Suppressor macrophage treated with lipopolysaccharide for 1 hour (primary cell): ENCODE measurements around the gene FAM171A2.
"Not testable (repeated sequence)": the region's sequence is repeated elsewhere in the genome, so short reads cannot be mapped to it uniquely, and the experiment has no call there.

ENCODE experiments used
- DNase-seq, 3 donors: peaks; one replicate each; pipeline ENCODE4 v3.0.0-alpha.2; 2020 to 2022

Gene FAM171A2

DNA sequence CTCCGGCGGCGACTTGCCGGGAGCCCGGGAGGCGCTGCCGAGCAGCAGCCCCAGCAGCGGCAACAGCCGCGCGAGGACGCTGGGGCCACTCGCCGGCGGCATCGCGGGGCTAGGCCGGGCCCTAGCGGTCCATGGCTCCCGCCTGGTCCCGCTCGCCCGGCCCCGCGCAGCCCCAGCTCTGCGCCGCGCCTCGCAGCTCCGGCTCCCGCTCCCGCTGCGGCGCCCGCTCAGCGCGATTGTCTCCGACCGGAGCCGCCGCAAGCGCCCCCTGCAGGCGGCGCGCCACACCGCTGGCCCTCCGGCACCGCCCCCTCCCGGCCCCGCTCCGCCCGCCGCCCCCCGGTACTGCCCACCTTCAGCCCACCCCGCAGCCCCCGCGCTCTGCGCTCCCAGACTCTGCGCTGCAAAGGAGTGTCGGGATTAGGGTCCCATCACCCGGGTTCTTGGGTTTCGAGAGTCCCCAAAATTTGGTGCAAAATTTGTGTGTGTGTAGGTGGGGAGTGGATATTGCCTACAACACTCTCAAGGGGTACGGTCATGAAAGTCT is at the start of gene FAM171A2:
FAM171A2 (minus strand) TSS at position 241 of the 547 bp plus-strand sequence; CDS start at position 102, 139 bp downstream.
- DNase-seq: peak; percentile 72 to 92 (median 82)

DNA sequence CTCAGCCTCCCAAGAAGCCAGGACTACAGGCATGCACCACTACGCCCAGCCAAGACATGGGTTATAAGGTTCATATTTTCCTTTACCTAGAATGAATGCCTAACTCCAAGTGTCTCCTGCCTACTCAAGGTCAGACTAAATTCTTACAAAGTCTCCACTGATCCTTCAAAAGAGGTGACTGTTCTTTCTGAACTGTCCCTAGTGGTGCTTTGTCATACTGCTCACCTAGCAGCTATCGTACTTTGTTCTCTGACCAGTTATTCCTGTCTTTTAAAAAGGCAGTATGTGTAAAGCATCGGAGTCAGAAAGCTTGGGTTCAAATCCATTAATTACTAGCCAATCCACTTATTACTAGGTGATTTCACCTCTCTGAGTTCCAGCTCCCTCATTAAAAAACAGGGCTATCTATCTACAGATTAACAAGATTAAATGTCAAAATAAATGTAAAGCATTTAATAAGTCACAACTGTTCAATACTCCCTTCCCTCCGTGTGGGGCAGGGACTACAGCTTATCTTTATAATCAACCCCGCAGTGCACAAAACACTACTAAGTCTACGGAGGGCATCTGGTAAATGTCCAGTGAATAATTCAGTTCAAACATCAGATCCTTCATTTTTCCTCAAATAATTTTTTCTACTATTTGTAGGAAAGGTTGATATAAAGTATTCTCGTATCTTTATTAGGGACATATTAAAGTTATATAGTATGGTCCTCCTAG is 45.8 kb upstream of the FAM171A2 start:
- DNase-seq: no peak

DNA sequence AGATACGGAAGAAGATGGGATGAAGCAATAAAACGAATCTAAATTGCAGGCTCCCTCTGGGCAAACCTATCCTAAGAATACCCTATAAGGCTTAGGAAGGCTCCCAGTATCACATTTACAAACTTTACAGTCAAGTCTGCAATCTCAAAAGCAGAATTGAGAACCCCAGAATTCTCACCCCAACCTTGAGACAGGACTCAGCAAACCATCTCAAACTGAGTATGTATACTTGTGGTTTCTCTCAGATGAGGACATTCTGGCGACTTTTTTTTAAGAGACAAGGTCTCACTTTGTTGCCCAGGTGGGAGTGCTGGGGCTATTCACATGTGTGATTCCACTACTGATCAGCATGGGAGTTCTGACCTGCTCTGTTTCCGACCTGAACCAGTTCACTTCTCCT is 45.1 kb upstream of the FAM171A2 start:
- DNase-seq: no peak

DNA sequence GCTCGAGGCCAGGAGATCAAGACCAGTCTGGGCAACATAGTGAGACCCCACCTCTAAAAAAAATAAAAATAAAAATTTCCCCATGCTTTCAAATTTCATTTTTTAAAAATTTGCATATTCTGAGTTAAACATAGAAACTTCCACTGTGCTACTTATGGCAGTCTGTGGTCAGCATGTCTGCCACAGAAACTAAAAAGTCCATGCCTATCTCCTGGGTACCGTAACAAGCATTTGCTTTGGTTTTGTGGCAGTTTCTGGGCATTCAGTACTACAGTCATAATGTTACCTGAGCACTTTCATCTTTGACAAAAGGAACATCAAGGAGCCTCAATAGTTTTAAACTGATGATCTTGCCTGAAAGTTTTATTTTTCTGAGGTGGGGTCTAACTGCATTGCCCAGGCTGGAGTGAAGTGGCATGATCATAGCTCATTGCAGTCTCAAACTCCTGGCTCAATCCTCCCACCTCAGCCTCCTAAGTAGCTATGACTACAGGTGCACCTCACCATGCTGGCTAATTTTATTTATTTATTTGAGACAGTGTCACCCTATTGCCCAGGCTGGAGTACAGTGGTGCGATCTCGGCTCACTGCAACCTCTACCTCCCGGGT is 39.0 kb upstream of the FAM171A2 start:
- DNase-seq: no peak

DNA sequence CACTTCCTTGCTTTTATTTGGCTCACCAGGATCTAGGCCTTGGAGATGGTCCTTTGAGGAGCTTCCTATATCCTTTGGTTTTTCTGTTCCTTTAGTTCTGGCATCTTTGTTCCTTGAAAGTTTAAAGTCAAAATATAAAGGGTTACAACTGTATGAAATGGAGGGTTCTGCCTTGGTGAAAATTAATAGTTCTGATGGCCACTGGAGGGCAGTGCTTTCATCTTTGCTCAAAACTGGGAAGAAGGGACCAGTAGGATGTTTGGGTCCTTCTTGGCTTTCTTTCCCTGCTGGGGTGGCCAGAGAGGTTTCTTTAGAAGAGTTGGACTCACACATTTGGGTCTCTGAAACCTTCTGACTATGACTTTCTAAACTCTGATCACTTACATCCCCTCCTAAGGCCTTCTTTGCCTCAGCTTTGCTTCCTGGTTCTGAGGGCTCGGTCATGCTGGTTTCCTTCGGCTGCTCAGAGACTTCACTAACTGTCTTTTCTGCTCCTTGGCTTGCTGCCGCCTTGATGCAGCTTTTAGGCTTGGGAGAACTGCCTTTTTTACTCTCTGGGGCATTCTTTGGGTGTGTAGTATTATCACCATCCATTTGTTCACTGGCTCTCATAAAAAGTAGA is 36.7 kb upstream of the FAM171A2 start:
- peak in 2 of 3 donors; percentile 28 to 42 for DNase-seq

DNA sequence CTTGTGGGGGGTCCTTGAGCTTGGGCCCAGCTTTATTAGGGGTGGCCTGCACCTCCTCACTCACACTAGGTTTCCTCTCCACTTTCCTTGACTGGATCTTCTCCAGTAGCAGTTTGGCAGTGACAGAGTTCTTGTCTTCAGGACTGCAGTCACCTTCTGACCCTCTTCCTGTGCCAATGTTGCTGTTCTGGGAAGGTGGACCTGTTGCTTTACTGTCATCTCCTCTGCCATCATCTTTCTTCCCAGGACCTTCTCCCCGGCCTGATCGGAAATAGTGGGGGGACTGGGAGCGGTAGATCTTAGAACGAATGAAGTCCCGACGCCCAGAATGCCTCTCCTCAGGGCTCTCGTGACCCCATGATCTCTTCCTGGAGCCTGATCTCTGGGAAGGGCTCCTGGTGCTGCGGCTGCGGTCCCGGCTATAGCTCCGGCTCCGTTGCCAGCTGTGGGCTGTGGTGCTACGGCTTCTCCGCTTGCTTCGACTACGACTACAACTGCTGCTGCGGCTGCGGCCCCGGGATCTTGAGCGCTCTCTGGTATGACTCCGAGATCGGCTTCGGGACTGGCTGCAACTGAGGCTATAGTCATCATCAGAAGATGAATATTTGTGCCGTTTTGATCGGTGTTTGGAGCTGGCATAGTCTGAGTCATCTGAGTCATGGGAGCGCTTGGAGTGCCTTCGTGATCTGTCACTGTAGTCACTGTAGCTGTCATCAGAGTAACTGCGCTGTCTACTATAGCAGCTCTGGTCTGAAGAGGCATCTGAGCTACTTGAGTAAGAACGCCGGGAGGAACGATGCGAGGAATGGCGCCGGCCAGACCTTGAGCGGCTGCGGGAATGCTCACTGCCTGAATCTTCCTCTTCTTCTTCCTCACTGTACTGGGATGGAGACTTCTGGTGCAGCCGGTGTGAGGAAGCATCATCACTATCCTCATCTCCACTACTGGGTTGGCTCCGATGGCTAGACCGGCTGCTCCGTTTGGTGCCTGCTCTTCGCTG is 35.3 kb upstream of the FAM171A2 start:
- DNase-seq: no peak

DNA sequence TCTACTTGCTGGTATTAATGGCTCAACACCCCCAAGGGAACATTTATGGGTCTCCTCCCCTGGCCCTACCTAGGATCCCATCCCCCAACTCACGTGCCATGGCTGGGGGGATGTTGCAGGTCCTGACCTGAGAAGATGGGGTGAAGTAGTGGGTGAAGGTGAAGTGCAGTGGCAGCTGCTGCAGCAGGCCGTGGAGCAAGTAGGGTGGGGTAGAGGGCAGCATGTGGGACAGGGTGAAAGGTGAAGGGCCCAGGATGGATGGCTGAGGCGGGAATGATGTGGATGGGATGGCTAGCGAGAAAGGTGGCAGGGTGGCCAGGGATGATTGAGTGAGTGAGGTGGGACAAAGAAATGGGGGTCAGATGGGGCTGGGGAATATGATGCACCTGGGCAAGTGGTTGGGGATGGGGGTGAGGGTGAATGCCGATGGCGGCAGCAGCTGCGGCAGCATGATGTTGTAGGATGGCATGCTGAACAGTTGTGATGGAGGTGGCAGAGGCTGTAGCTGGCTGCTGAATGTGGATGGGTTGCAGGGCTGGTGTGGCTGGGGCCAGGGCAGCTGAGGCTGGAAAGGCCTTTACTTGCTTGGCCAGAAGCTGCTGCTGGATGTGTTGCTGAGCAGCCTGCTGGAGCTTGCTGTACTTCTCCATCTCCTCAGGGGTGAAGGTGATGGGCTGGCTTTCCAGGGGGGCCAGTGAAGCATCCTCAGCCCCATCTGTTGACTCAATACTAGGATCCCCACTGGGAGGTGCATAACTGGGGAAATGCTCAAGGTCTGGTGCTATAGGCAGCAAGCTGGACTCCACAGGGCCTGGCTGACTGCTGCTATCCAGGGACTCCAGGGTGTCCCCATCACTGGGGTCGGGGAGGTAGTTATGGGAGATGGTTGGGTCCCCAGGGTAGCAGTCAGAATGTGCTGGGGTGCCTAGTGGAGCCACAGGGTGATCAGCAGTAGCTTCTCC is 34.1 kb upstream of the FAM171A2 start:
- no peak for DNase-seq

DNA sequence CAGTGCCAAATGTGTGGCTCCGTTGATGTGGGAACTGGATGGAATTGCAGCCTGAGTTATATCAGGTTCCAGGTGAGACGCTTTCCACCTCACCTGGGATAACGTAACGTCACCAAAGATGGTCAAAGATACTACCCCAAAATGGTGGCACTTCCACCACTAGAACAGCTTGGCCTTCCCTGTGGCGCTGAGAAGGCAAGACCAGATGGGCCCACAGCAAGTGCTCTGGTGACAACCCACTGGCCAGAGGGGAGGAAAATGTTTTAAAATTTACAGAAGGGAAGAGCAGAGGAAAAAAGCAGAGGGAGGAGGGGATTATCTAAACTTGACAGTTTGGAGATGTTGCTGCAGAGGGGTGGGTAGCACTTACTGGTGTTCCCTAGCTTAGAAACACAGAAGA is 33.3 kb upstream of the FAM171A2 start:
- no peak for DNase-seq

DNA sequence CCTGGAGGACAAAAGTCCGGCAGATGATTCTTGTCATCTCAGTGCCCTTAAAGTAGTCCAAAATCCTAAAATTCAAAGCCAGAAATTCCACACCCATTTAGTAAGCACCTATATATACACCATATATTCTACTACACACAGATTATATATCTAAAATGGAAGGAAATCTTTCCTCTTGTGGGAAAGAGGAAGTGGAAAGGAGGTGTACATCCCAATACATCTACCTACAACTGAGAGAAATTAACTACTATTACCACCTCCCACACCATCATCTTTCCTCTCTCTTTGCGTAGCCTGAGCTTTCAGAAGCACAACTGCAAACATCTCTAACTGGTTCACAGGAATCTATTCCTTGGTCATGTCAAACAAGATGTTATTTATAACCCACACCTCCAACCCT is 31.2 kb upstream of the FAM171A2 start:
- DNase-seq: no peak

DNA sequence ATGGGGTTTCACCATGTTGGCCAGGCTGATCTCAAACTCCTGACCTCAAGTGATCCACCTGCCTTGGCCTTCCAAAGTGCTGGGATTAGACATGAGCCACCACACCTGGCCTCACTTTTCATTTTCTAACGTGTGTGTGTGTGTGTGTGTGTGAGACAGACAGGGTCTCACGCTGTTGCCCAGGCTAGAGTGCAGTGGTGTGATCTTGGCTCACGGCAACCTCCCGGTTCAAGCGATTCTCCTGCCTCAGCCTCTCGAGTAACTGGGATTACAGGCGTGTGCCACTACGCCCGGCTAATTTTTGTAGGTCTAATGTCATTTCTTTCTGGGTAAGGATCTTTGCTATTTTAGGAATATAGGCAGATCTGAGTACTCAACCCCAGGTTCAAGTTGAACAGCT is 30.5 kb upstream of the FAM171A2 start:
- DNase-seq: not testable (repeated sequence)

DNA sequence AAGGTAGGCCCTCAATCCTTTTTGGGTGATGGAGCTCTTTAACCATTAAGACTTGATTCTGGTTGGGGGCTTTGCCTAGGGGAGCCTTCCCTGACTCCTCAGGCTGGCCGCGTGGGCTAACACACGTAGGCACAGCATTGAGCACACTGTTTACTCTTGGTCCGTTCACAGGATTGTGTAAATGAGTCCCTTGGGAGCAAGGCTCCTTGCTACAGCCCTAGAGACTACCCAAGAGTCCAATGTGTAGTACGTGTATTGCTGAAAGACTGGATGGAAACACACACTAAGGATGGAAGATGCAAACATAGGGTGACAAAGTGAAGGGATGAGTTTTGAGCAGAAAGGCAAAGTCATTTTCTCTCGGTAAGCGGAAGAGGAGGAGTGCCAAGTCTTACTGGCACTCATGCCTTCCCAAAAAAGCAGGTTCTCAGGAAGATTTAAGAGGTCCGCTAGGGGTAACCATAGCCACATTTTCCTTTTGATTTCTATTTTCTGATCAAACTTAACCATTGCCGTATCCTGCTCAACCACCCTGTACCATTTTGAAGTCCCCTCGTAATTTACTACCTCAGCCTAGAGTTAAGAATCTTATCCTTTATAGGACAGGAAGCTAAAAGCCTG is 26.7 kb upstream of the FAM171A2 start:
- DNase-seq: no peak

DNA sequence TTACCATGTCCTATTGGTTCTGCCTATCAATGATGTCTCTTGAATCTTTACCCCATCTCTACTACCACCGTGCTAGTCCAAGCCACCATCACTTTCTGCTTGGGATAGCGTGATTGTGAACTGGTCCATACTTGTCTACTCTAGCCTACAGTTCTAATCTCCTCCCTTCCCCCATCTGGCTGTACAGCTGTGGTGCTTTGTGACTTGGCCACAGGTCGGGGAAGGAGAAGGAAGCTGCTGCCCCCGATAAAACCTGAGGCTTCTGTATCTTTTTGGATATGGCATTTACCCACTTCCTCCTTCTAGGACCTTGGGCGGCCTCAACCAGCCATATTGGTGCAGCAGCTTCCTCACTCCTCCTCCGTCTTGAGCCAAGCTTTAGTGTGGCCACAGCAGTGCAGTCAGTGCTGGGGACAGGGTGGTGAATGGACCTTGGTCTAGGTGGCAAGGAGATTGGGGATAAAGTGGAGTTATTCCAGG is 26.1 kb upstream of the FAM171A2 start:
- DNase-seq: peak; percentile 47 to 53 (median 48)

DNA sequence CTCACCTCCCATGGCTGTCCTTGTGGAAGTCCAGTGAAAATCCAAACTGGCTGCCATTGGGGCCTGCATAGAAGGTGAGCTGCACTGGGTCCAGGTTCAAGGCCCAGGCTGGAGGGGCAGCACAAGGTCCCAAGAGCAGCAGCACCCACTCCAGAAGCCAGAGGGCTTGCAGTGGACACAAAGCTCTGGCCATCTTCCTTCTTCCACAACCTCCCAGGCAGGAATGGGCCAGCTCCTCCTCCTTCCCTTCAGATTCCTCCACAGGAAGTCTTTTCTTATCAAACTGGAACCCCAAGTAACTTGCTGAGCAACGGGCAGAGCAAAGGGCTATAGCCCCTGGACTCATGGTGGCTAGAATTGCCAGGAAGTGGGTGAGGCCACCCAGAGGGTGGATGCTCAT is 25.6 kb upstream of the FAM171A2 start, which contains the start of gene ITGA2B:
ITGA2B (minus strand) TSS at position 369 of the 400 bp plus-strand sequence; CDS start at position 193, 176 bp downstream.
- no peak for DNase-seq

DNA sequence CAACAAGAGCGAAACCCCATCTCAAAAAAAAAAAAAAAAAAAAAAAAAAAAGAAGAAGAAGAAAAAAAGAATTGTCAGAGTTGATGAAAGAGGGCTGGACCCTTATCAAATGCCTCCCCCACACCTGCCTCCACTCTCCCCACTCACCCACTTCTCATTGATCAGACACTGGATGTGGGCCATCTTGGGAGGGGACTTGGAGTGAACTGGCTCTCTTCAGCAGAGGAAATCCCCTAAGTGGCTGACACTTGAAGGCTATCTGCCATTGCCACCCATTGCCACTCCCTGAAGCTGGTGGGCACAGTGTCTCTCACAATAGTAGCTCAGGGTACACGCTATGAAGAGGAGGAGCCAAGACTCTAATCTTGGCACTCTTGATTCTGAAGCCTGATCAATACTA is 24.2 kb upstream of the FAM171A2 start:
- DNase-seq: no peak

DNA sequence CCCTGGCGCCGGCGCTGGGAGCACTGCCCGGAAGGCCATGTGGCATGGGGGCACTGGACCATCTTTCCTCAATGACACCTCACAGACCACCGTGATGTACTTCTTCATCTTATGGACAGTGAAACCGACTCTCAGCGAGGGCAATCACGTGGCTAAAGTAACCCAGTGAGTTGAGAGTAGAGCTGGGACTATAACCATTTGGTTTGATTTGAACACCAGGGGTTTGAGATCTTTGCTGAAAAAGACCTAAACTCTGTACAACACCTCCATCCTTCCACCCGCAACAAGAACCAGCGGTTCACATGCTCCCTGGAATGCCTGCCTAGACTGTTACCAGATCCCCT is 22.5 kb upstream of the FAM171A2 start:
- DNase-seq: no peak

DNA sequence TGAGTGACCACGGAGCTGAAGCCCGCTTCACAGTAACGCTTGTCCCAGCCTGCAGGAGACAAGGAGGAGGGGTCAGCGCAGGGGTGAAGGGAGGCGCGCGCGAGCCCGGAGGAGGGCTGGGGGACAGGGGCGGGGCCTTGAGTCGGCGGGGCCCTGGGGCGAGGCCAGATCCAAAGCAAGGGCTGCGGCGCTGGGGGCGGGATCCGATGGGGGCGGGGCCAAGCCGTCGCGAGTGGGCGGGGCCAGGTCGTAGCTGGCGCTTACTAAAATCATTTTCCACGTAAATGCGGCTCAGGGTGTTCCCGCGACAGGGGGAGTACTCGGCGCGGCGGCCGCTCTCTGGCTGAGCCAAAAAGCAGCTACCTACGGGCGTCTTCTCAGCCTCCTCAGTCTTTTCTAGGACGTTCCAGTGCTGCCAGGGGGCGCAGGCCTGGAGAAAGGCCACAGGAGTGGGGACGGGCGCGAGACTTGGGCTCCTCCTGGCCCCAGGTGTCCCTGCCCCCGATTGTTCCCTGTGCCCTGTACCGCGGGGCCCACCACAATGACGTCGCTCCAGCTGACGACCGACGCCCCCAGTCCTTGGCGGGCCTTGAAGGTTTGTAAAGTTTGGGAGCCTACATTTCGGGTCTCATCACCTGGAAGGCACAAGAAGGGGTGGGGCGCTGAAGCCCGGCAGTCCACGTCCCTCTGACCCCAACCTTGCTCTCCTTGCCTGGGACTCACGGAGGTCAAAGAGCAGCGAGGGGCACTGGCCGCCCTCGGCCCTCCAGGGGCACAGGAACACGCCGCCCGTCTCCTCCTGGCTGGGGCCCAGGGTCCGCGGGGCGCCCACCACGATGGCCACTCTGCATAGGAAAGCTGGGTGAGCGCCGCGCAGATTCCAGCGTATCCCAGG is 21.9 kb upstream of the FAM171A2 start:
- peak; percentile 79 to 92 (median 84) for DNase-seq

DNA sequence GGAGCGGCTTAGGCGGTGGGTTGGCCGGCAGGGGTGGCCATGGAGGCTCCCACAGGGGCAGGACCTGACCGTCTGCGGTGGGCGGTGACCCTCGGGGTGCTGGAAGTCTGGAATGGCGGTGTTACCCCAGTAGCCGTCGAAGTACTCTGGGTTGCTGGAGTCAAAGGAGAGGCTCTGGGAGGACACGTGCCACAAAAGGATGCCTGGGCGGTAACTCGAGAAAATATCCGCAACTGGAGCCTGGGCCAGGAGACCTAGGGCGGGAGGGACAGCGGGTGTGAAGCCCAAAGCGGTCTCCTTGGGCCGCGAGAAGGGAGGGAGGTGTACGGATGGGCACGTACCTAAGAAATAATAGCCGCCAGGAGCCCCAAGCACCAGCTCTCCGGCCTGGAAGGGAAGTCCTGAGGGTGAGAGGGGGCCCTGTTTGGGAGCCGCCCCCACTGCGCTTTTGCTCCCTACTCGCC is 21.2 kb upstream of the FAM171A2 start:
- DNase-seq: no peak

DNA sequence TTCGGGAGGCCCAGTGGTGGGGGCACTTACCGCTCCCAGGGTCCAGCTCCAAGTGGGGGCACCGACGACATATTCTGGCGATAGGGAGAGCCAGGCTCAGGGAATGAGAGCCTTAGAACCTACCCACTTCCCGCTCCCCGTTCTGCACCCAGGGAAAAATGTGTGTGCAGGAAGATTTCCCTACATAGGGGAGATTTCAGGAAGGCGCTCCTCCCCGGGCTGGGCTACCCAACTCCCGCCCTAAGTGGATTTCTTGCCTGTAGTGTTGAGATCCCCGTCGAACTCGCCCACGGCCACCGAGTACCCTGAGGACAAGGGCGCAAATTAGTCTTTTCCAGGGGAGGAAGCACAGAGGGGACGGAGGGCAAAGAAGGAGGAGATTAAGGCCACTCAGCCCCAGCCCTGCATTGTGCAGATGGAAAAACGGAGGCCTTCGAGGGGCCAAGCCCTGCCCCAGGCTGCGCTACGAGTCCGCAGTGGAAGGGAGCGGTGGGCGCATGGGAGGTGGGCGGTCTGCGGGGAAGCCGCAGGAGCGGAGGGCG is 20.7 kb upstream of the FAM171A2 start:
- no peak for DNase-seq

DNA sequence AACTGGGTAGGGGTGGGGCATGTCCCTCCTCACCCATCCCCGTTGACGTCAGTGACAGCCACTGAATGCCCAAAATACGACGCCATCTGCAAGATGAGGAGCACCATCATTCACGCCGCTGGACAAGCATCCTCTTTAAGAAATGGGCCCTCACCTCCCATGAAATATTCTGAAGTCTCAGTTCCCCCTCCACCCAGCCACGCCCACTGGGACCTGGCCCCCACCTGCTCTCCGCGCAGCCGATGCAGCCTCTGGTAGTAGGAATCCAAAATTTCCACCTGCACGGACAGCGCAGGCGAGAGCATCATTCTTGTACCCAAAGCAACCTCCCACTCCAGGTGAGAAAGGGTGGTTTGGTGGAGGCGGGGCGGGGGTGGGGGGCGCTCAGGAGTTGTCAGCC is 20.2 kb upstream of the FAM171A2 start:
- no peak for DNase-seq
